ENCODE results near the gene MAST4. TPM values are rescaled to one million over a fixed set of nuclear protein-coding genes. Genes with fewer than 3 reads are reported as not detected.

MAST4 gene
- total and polyA plus RNA-seq, 4 donors = 3.7 to 9.5 (median 6.5) TPM

- TF ChIP-seq NR2F2 (IDR thresholded peaks at IDR 0.05) = peak; percentile 52
- TF ChIP-seq HNF4A (conservative IDR thresholded peaks at IDR 0.05) = peak in 1 of 2 donors; percentile 20
- TF ChIP-seq RAD21 (IDR thresholded peaks at IDR 0.05) = no peak
- no peaks in the 10 kb centered on the region for H3K27me3 ChIP-seq (ENCODE audit: control insufficient read depth in 4 of 4, insufficient read depth in 4 of 4, low read length in 3 of 4)
- H3K27ac ChIP-seq (ENCODE audit: low read depth in 1 of 2, low read length in 2 of 2) = peak overlapping the region; percentile 55
Observed at GRCh38 chr5:66881480-66882161, 285.4 kb downstream of the MAST4 start.

DNA sequence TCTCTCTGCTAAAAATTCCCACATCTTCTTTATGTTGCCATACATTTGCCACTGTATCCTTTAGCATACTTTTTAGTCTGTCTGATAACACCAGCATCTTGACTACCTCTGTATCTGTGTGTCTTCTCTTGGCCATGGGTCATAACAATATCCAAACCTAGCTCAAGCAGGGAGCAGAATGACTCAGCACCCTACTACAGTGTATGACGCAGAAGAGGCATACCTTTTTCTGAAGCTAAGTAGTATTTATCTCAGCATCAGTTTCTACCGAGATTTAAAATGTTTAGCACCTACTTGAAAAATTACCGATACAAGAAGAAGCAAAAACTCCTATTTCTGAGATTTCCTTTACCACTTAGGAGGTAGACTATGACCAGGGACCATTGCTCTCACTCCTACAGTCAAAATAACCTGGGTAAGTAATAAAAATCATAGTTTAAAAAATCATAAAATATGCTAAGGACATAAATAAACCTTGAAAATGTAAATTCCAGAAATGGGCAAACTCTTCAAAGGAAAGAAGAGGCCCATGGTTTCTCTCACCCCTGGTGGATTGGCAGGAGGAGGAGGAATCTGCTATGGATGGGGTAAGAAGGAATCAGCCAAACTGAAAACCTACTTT, 286.5 kb downstream of the MAST4 start:
- DNase-seq (ENCODE audit: low spot score) = no peak
- Histone ChIP-seq H3K4me3 (ENCODE audit: low read depth in 1 of 3, low read length in 3 of 3) (no peak overlapping the region), H3K36me3 (ENCODE audit: control insufficient read depth in 4 of 4, insufficient read depth in 3 of 4, low read depth in 1 of 4, low read length in 3 of 4) (no peaks in the 10 kb centered on the region), H3K9me3 (ENCODE audit: control insufficient read depth in 4 of 4, low read length in 3 of 4) (no peaks in the 10 kb centered on the region), H3K27ac (ENCODE audit: low read depth in 1 of 2, low read length in 2 of 2) (no peak overlapping the region), H3K4me1 (ENCODE audit: control insufficient read depth in 4 of 4, insufficient read depth in 4 of 4, low read length in 3 of 4) (peaks cover 0 to 22% (median 14%) of the 10 kb centered on the region in 4 donors), H3K27me3 (ENCODE audit: control insufficient read depth in 4 of 4, insufficient read depth in 4 of 4, low read length in 3 of 4) (no peaks in the 10 kb centered on the region), H3K9ac (ENCODE audit: low read depth in 1 of 2, low read length in 2 of 2) (no peak overlapping the region)
- TF ChIP-seq HNF4A (conservative IDR thresholded peaks at IDR 0.05) (no peak), YY1 (IDR thresholded peaks at IDR 0.05) (no peak), SP1 (IDR thresholded peaks at IDR 0.05) (no peak), GABPA (IDR thresholded peaks at IDR 0.05 in 1 of 2, conservative IDR thresholded peaks at IDR 0.05 in 1 of 2) (no peak), TAF1 (conservative IDR thresholded peaks at IDR 0.05) (no peak)
- TF ChIP-seq, protein P1, sequence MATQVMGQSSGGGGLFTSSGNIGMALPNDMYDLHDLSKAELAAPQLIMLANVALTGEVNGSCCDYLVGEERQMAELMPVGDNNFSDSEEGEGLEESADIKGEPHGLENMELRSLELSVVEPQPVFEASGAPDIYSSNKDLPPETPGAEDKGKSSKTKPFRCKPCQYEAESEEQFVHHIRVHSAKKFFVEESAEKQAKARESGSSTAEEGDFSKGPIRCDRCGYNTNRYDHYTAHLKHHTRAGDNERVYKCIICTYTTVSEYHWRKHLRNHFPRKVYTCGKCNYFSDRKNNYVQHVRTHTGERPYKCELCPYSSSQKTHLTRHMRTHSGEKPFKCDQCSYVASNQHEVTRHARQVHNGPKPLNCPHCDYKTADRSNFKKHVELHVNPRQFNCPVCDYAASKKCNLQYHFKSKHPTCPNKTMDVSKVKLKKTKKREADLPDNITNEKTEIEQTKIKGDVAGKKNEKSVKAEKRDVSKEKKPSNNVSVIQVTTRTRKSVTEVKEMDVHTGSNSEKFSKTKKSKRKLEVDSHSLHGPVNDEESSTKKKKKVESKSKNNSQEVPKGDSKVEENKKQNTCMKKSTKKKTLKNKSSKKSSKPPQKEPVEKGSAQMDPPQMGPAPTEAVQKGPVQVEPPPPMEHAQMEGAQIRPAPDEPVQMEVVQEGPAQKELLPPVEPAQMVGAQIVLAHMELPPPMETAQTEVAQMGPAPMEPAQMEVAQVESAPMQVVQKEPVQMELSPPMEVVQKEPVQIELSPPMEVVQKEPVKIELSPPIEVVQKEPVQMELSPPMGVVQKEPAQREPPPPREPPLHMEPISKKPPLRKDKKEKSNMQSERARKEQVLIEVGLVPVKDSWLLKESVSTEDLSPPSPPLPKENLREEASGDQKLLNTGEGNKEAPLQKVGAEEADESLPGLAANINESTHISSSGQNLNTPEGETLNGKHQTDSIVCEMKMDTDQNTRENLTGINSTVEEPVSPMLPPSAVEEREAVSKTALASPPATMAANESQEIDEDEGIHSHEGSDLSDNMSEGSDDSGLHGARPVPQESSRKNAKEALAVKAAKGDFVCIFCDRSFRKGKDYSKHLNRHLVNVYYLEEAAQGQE (IDR thresholded peaks at IDR 0.05) = no peak
- 67% methylated on average over 3 of the region's 3 CpGs for WGBS

More at GRCh38 chr5:66881480-66882161, 285.4 kb downstream of the MAST4 start:
- peaks cover 0 to 22% (median 14%) of the 10 kb centered on the region in 4 donors for H3K4me1 ChIP-seq (ENCODE audit: control insufficient read depth in 4 of 4, insufficient read depth in 4 of 4, low read length in 3 of 4)
- no peaks in the 10 kb centered on the region for H3K9me3 ChIP-seq (ENCODE audit: control insufficient read depth in 4 of 4, low read length in 3 of 4)
- H3K4me3 ChIP-seq (ENCODE audit: low read depth in 1 of 3, low read length in 3 of 3) = no peak overlapping the region
- DNase-seq (ENCODE audit: low spot score) = no peak
- H3K36me3 ChIP-seq (ENCODE audit: control insufficient read depth in 4 of 4, insufficient read depth in 3 of 4, low read depth in 1 of 4, low read length in 3 of 4) = no peaks in the 10 kb centered on the region
- WGBS = 29% methylated on average over 2 of the region's 2 CpGs
- peak overlapping the region in 1 of 2 donors; percentile 2 for H3K9ac ChIP-seq (ENCODE audit: low read depth in 1 of 2, low read length in 2 of 2)

- Histone ChIP-seq H3K4me3 (ENCODE audit: low read depth in 1 of 3, low read length in 3 of 3) (no peak overlapping the region), H3K9ac (ENCODE audit: low read depth in 1 of 2, low read length in 2 of 2) (no peak overlapping the region), H3K4me1 (ENCODE audit: control insufficient read depth in 4 of 4, insufficient read depth in 4 of 4, low read length in 3 of 4) (peaks cover 0 to 27% (median 16%) of the 10 kb centered on the region in 4 donors), H3K27ac (ENCODE audit: low read depth in 1 of 2, low read length in 2 of 2) (no peak overlapping the region), H3K27me3 (ENCODE audit: control insufficient read depth in 4 of 4, insufficient read depth in 4 of 4, low read length in 3 of 4) (no peaks in the 10 kb centered on the region), H3K9me3 (ENCODE audit: control insufficient read depth in 4 of 4, low read length in 3 of 4) (no peaks in the 10 kb centered on the region), H3K36me3 (ENCODE audit: control insufficient read depth in 4 of 4, insufficient read depth in 3 of 4, low read depth in 1 of 4, low read length in 3 of 4) (no peaks in the 10 kb centered on the region)
- DNase-seq (ENCODE audit: low spot score) = no peak
- 42% methylated on average over 10 of the region's 10 CpGs for WGBS
- no peak for TF ChIP-seq TAF1 (conservative IDR thresholded peaks at IDR 0.05)
- no peak for TF ChIP-seq FOXA1 (IDR thresholded peaks at IDR 0.05)
- no peak for TF ChIP-seq RXRA (IDR thresholded peaks at IDR 0.05)
- TF ChIP-seq ZBTB33 (IDR thresholded peaks at IDR 0.05) = no peak
- no peak for TF ChIP-seq JUND (IDR thresholded peaks at IDR 0.05)
- no peak for TF ChIP-seq SP1 (IDR thresholded peaks at IDR 0.05)
- no peak for TF ChIP-seq GABPA (IDR thresholded peaks at IDR 0.05 in 1 of 2, conservative IDR thresholded peaks at IDR 0.05 in 1 of 2)
- TF ChIP-seq NR2F2 (IDR thresholded peaks at IDR 0.05) = no peak
- TF ChIP-seq ATF3 (IDR thresholded peaks at IDR 0.05) = no peak
- no peak for TF ChIP-seq EGR1 (IDR thresholded peaks at IDR 0.05; ENCODE audit: low read depth in 2 of 2)
- TF ChIP-seq YY1 (IDR thresholded peaks at IDR 0.05) = no peak
- TF ChIP-seq FOXA2 (IDR thresholded peaks at IDR 0.05) = no peak
- TF ChIP-seq RAD21 (IDR thresholded peaks at IDR 0.05) = no peak
- no peak for TF ChIP-seq HNF4G (IDR thresholded peaks at IDR 0.05)
- TF ChIP-seq, protein P2, sequence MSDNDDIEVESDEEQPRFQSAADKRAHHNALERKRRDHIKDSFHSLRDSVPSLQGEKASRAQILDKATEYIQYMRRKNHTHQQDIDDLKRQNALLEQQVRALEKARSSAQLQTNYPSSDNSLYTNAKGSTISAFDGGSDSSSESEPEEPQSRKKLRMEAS (IDR thresholded peaks at IDR 0.05) = no peak
- TF ChIP-seq HNF4A (conservative IDR thresholded peaks at IDR 0.05) = no peak
Observed at GRCh38 chr5:66884564-66885243, 288.5 kb downstream of the MAST4 start.

Data from liver (tissue), 9 donors.